AG10803 (cell line): ENCODE measurements around the gene PLEKHA8.

Experiments
- DNase-seq: peaks from one replicate; pipeline ENCODE4 v3.0.0; 2010; ENCODE audit warnings: low read depth
- H3K4me3 ChIP-seq: 2 replicates; pipeline ENCODE4 v1.5.1; 2011; ENCODE audit warnings: mild to moderate bottlenecking, low read length, control low read depth
- TF ChIP-seq, protein P1 (sequence below): conservative IDR thresholded peaks from 2 replicates; pipeline ENCODE4 v1.5.1; 2011; ENCODE audit warnings: mild to moderate bottlenecking, low read length, control low read depth, inconsistent platforms

PLEKHA8 gene

DNA sequence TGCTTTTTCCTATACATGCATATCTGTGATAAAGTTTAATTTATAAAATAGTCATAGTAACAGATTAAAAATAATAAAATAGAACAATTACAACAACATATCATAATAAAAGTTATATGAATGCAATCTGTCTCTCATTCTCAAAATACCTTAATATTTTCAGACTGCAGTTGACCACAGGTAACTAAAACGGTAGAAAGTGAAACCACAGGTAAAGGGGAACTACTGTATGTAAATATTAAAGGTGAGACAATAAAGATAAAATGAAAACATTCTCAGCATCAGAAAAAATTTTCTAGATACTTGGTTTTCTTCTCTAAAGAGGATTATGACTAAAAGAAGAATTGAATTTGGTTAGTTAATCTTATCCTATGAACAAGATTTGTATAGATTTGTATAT is 7.7 kb upstream of the PLEKHA8 start:
- TF ChIP-seq, protein P1, sequence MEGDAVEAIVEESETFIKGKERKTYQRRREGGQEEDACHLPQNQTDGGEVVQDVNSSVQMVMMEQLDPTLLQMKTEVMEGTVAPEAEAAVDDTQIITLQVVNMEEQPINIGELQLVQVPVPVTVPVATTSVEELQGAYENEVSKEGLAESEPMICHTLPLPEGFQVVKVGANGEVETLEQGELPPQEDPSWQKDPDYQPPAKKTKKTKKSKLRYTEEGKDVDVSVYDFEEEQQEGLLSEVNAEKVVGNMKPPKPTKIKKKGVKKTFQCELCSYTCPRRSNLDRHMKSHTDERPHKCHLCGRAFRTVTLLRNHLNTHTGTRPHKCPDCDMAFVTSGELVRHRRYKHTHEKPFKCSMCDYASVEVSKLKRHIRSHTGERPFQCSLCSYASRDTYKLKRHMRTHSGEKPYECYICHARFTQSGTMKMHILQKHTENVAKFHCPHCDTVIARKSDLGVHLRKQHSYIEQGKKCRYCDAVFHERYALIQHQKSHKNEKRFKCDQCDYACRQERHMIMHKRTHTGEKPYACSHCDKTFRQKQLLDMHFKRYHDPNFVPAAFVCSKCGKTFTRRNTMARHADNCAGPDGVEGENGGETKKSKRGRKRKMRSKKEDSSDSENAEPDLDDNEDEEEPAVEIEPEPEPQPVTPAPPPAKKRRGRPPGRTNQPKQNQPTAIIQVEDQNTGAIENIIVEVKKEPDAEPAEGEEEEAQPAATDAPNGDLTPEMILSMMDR = no peak
- DNase-seq = no peak
- no peak overlapping the region for H3K4me3 ChIP-seq

- no peak for DNase-seq
- TF ChIP-seq, protein P1 = no peak
- H3K4me3 ChIP-seq = no peak overlapping the region
Observed at GRCh38 chr7:30022991-30023390, 5.2 kb upstream of the PLEKHA8 start.

DNA sequence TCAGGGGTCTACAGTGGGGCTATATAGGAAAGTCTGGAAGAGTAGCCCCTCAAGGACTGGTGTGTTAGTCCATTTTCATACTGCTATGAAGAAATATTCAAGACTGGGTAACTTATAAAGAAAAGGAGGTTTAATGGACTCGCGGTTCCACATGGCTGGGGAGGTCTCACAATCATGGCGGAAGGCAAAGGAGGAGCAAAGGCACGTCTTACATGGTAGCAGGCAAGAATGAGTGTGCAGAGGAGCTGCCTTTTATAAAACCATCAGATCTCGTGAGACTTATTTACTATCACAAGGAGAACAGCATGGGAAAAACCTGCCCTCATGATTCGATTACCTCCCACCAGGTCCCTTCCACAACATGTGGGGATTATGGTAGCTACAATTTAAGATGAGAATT is 4.7 kb upstream of the PLEKHA8 start:
- H3K4me3 ChIP-seq = no peak overlapping the region
- no peak for DNase-seq
- TF ChIP-seq, protein P1 = no peak

GRCh38 chr7:30026229-30027064 is 1.8 kb upstream of the PLEKHA8 start, which contains the start of gene FKBP14:
TSS of gene FKBP14 (minus strand) at chr7:30026702. CDS start at chr7:30026508, 194 bp downstream.
- peak within 1 kb of the TSS; percentile 72 for H3K4me3 ChIP-seq
- TF ChIP-seq, protein P1 = no peak
- DNase-seq = peak; percentile 100

DNA sequence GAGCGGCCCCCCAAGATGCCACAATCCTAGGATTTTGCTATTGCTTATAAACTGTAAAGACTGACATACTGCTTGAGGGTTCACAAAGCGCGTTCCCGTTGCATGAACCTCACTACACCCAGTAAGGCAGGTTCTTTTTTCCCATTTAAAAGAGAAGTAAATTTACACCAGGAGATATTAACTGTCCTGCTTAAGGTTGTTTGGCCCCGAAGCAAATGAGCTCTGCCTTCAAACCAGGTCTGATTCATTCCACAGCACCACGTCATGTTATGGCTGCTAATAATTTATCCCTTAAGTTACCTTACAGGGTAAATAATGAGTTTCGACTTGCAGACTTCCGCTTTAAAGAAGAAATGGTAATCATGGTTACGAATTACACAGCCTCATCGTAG is 1.2 kb upstream of the PLEKHA8 start:
- TF ChIP-seq, protein P1 = no peak
- peak overlapping the region; percentile 72 for H3K4me3 ChIP-seq
- peak; percentile 25 for DNase-seq

DNA sequence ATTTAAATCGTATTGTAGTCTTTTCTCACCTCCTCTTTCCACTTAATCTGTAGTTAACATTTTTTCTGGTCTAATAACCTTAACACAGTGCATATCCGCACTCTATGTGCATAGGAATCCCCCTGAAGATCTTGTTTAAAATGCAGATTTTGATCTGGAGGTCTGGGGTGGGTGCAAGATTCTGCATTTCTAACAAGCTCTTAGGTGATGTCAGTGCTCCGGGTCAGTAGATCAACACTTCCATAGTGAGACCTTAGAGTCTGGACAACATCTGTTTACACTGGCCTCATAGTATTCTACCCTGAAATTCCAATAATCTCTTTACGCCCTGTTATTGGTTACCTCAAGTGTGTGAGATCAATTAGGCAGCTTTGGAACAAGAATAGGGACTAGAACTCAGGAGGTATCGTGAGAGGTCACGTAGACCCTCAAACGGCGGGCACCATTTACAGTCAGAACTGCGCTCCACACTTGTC is 434 bp upstream of the PLEKHA8 start:
- TF ChIP-seq, protein P1 = no peak
- no peak for DNase-seq
- H3K4me3 ChIP-seq = peak overlapping the region; percentile 72
